Measurements from ENCODE around the gene FLNB. TPM values are rescaled to one million over a fixed set of nuclear protein-coding genes. Genes with fewer than 3 reads are reported as not detected.

The FLNB gene
- polyA plus RNA-seq, 1 donor from 2014 or later = 10.3 TPM

DNA sequence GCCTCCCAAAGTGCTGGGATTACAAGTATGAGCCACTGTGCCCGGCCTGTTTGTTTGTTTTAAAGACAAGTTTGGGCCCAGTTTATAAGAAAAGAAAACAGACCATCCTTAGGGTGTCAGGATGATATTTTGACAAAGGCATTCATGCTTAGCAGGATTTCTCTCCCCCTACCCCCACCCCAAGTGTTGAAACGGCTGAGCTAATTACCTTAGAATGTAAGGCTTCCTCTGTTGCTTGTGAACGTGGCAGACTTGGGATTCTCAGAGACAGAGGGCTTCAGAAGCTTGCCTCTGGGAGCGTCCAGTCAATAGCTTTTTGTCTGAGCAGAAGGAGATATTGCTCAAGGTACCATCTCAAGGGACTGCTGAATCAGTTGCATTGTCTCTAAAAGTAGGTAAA, 24.0 kb downstream of the FLNB start:
- no peak for TF ChIP-seq SMC3 (conservative IDR thresholded peaks at IDR 0.05; ENCODE audit: poor library complexity)
- TF ChIP-seq EZH2 (IDR thresholded peaks at IDR 0.05; ENCODE audit: borderline replicate concordance, insufficient read depth, low read length, poor library complexity, severe bottlenecking) = no peak
- TF ChIP-seq, protein P1, sequence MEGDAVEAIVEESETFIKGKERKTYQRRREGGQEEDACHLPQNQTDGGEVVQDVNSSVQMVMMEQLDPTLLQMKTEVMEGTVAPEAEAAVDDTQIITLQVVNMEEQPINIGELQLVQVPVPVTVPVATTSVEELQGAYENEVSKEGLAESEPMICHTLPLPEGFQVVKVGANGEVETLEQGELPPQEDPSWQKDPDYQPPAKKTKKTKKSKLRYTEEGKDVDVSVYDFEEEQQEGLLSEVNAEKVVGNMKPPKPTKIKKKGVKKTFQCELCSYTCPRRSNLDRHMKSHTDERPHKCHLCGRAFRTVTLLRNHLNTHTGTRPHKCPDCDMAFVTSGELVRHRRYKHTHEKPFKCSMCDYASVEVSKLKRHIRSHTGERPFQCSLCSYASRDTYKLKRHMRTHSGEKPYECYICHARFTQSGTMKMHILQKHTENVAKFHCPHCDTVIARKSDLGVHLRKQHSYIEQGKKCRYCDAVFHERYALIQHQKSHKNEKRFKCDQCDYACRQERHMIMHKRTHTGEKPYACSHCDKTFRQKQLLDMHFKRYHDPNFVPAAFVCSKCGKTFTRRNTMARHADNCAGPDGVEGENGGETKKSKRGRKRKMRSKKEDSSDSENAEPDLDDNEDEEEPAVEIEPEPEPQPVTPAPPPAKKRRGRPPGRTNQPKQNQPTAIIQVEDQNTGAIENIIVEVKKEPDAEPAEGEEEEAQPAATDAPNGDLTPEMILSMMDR (IDR thresholded peaks at IDR 0.05; ENCODE audit: poor library complexity, severe bottlenecking) = no peak
- TF ChIP-seq POLR2AphosphoS5 (IDR thresholded peaks at IDR 0.05) = no peak
- TF ChIP-seq MXI1 (conservative IDR thresholded peaks at IDR 0.05; ENCODE audit: poor library complexity, severe bottlenecking) = no peak
- no peak for TF ChIP-seq EP300 (conservative IDR thresholded peaks at IDR 0.05; ENCODE audit: poor library complexity, severe bottlenecking)
- no peak for TF ChIP-seq TAF1 (IDR thresholded peaks at IDR 0.05; ENCODE audit: low read depth)
- no peak for TF ChIP-seq REST (IDR thresholded peaks at IDR 0.05; ENCODE audit: borderline replicate concordance)
- TF ChIP-seq RAD21 (conservative IDR thresholded peaks at IDR 0.05) = no peak
- Histone ChIP-seq H3F3A (ENCODE audit: insufficient read depth, low read length, poor library complexity, severe bottlenecking) (no peaks in the 10 kb centered on the region), H3K79me2 (replicated peaks; ENCODE audit: insufficient read depth, low read length) (no peaks in the 10 kb centered on the region), H3K36me3 (ENCODE audit: insufficient read depth, low read length) (no peaks in the 10 kb centered on the region), H3K27me3 (ENCODE audit: insufficient read depth, low read depth, low read length) (no peaks in the 10 kb centered on the region), H4K20me1 (ENCODE audit: insufficient read depth) (no peaks in the 10 kb centered on the region), H3K27ac (ENCODE audit: low read length) (no peak overlapping the region), H3K9me3 (ENCODE audit: low read length) (no peaks in the 10 kb centered on the region), H3K9me2 (ENCODE audit: insufficient read depth, low read length) (no peaks in the 10 kb centered on the region), H3K4me2 (ENCODE audit: low read length) (no peak overlapping the region), H2AFZ (ENCODE audit: low read depth, low read length) (no peak overlapping the region), H3K4me3 (ENCODE audit: low read length) (no peak overlapping the region), H3K9ac (ENCODE audit: low read length) (no peak overlapping the region)

DNA sequence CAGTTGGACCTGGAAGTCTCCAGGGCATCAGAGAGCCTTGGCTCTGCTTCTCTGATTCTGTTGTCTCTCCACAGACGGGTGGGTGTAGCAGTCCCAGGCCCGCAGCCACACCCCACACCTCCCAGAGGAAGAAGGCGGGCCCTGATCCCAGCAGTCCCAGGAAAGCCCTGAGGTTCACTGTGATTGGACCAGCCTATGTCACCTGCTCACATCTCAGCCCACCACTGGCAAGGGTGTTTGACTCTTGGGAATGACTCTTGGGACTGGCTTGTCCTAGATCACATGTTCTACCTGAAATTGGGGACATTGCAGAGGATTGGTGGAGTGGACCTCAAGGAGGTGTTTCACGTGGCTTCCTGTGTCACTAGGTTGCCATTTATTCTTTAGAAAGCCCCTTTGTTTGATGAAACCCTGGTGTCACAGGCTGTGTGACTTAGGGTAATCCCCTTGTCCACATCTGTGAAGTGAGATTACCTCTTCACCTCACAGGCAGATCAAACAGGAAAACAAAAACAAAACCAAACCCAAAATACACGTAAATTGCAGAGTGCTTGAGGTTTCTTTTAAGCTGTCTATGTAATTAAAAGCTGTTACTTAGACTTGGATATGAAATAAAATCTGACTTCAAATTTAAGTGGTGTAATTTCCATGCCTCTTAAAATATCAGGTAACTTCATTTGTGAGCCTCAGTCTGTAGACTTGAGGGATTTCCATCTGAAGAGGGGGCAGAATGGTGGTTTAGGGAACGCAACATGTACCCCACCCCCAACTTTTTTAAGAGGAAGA, 26.7 kb downstream of the FLNB start:
- H3K9me3 ChIP-seq (ENCODE audit: low read length) = no peaks in the 10 kb centered on the region
- H3F3A ChIP-seq (ENCODE audit: insufficient read depth, low read length, poor library complexity, severe bottlenecking) = no peaks in the 10 kb centered on the region
- H3K27ac ChIP-seq (ENCODE audit: low read length) = no peak overlapping the region
- no peak overlapping the region for H3K9ac ChIP-seq (ENCODE audit: low read length)
- H3K27me3 ChIP-seq (ENCODE audit: insufficient read depth, low read depth, low read length) = no peaks in the 10 kb centered on the region
- no peak overlapping the region for H3K4me2 ChIP-seq (ENCODE audit: low read length)
- TF ChIP-seq REST (IDR thresholded peaks at IDR 0.05; ENCODE audit: borderline replicate concordance) (no peak), EZH2 (IDR thresholded peaks at IDR 0.05; ENCODE audit: borderline replicate concordance, insufficient read depth, low read length, poor library complexity, severe bottlenecking) (no peak), TAF1 (IDR thresholded peaks at IDR 0.05; ENCODE audit: low read depth) (no peak), SMC3 (conservative IDR thresholded peaks at IDR 0.05; ENCODE audit: poor library complexity) (no peak), POLR2AphosphoS5 (IDR thresholded peaks at IDR 0.05) (no peak), MXI1 (conservative IDR thresholded peaks at IDR 0.05; ENCODE audit: poor library complexity, severe bottlenecking) (no peak)
- TF ChIP-seq, protein P1 (IDR thresholded peaks at IDR 0.05; ENCODE audit: poor library complexity, severe bottlenecking) = no peak
- H4K20me1 ChIP-seq (ENCODE audit: insufficient read depth) = no peaks in the 10 kb centered on the region
- no peak overlapping the region for H2AFZ ChIP-seq (ENCODE audit: low read depth, low read length)
- H3K36me3 ChIP-seq (ENCODE audit: insufficient read depth, low read length) = no peaks in the 10 kb centered on the region
- no peaks in the 10 kb centered on the region for H3K9me2 ChIP-seq (ENCODE audit: insufficient read depth, low read length)
- H3K79me2 ChIP-seq (replicated peaks; ENCODE audit: insufficient read depth, low read length) = no peaks in the 10 kb centered on the region
- H3K4me3 ChIP-seq (ENCODE audit: low read length) = no peak overlapping the region
